ENCODE results near the gene DYRK1B.
"Not testable (repeated sequence)": the region's sequence is repeated elsewhere in the genome, so short reads cannot be mapped to it uniquely, and the experiment has no call there.

GRCh38 chr19:39877982-39878381 lies 44.0 kb upstream of the DYRK1B start:
- TF ChIP-seq, protein P1, sequence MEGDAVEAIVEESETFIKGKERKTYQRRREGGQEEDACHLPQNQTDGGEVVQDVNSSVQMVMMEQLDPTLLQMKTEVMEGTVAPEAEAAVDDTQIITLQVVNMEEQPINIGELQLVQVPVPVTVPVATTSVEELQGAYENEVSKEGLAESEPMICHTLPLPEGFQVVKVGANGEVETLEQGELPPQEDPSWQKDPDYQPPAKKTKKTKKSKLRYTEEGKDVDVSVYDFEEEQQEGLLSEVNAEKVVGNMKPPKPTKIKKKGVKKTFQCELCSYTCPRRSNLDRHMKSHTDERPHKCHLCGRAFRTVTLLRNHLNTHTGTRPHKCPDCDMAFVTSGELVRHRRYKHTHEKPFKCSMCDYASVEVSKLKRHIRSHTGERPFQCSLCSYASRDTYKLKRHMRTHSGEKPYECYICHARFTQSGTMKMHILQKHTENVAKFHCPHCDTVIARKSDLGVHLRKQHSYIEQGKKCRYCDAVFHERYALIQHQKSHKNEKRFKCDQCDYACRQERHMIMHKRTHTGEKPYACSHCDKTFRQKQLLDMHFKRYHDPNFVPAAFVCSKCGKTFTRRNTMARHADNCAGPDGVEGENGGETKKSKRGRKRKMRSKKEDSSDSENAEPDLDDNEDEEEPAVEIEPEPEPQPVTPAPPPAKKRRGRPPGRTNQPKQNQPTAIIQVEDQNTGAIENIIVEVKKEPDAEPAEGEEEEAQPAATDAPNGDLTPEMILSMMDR (IDR thresholded peaks at IDR 0.05) = not testable (repeated sequence)
- TF ChIP-seq POLR2A (IDR thresholded peaks at IDR 0.05) = not testable (repeated sequence)

All from Peyer's patch (tissue), 4 donors.